ENCODE results near the gene PRC1. TPM values are rescaled to one million over a fixed set of nuclear protein-coding genes. Genes with fewer than 3 reads are reported as not detected.

Gene PRC1
- total and polyA plus RNA-seq, 2 of the 13 experiments (the other 11 are each of a cell fraction or from before 2014, with no cell fraction given), result 137 to 162 TPM

DNA sequence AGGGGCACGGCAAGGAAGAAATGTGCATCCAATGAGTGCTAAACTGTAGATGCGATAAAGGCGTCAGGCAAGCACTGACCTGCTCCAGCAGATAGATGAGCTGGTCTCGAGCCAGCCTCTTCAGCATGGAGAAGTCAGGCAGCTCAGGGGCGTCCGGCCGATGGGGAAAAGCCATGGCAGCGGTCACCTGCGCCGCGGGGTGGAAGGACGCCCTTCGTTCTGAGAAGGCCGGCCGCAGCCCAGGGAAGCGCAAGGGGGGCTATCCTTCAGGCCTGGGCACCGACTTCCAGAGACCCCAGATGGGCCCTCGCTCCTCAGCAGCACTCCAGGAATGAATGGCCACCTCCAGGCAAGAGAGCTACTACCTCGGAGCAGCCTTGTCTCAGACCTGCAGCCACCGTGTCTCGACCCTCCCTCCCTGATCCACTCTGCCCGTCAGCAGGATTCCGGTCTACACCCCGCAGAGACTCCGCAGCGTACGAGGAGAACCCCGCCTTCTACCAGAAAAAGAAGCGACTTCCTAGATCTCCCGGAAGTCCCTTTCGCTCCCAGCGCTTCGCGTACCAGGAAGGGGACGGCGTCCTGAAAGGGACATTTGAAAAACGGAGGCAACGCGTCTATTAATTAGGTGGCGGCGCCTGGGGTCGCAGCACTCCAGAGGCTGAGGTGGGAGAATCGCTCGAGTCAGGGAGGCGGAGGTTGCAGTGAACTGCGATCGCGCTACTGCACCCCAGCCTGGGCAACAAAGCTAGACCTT, 27.9 kb upstream of the PRC1 start, which contains the start of gene VPS33B (continued):
- TF ChIP-seq CCAR2 (optimal IDR thresholded peaks at IDR 0.05; ENCODE audit: low read depth, low read length), result no peak
- peak; percentile 97 for TF ChIP-seq KMT2B (CRISPR knock-in tag; IDR thresholded peaks at IDR 0.05)
- TF ChIP-seq ZFP41 (CRISPR knock-in tag; IDR thresholded peaks at IDR 0.05; ENCODE audit: borderline replicate concordance), result no peak
- TF ChIP-seq PHF8 (CRISPR knock-in tag; IDR thresholded peaks at IDR 0.05), result peak; percentile 80
- no peak for TF ChIP-seq CREB1 (IDR thresholded peaks at IDR 0.05)
- peak; percentile 83 for TF ChIP-seq CREB1 (CRISPR knock-in tag; IDR thresholded peaks at IDR 0.05)
- no peak for TF ChIP-seq HOXA5 (CRISPR knock-in tag; IDR thresholded peaks at IDR 0.05)
- 0 out of 2 replicates have a peak, but pooled peaks have one; percentile 54 for TF ChIP-seq ZNF546 (CRISPR knock-in tag; conservative IDR thresholded peaks at IDR 0.05)
- TF ChIP-seq, protein P1, sequence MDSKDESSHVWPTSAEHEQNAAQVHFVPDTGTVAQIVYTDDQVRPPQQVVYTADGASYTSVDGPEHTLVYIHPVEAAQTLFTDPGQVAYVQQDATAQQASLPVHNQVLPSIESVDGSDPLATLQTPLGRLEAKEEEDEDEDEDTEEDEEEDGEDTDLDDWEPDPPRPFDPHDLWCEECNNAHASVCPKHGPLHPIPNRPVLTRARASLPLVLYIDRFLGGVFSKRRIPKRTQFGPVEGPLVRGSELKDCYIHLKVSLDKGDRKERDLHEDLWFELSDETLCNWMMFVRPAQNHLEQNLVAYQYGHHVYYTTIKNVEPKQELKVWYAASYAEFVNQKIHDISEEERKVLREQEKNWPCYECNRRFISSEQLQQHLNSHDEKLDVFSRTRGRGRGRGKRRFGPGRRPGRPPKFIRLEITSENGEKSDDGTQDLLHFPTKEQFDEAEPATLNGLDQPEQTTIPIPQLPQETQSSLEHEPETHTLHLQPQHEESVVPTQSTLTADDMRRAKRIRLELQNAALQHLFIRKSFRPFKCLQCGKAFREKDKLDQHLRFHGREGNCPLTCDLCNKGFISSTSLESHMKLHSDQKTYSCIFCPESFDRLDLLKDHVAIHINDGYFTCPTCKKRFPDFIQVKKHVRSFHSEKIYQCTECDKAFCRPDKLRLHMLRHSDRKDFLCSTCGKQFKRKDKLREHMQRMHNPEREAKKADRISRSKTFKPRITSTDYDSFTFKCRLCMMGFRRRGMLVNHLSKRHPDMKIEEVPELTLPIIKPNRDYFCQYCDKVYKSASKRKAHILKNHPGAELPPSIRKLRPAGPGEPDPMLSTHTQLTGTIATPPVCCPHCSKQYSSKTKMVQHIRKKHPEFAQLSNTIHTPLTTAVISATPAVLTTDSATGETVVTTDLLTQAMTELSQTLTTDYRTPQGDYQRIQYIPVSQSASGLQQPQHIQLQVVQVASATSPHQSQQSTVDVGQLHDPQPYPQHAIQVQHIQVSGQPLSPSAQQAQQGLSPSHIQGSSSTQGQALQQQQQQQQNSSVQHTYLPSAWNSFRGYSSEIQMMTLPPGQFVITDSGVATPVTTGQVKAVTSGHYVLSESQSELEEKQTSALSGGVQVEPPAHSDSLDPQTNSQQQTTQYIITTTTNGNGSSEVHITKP (CRISPR knock-in tag; IDR thresholded peaks at IDR 0.05; ENCODE audit: low read depth), result 0 out of 2 replicates have a peak, but pooled peaks have one; percentile 44
- peak; percentile 51; the same call in 1 of the 2 replicates for TF ChIP-seq SALL2 (CRISPR knock-in tag; IDR thresholded peaks at IDR 0.05)
- TF ChIP-seq, protein P2, sequence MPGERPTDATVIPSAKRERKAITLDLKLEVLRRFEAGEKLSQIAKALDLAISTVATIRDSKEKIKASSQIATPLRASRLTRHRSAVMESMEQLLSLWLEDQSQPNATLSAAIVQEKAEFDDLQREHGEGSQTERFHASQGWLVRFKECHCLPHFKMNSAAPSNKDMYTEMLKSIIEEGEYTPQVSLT (CRISPR knock-in tag; IDR thresholded peaks at IDR 0.05; ENCODE audit: borderline replicate concordance, low read depth), result no peak
- TF ChIP-seq, protein P3, sequence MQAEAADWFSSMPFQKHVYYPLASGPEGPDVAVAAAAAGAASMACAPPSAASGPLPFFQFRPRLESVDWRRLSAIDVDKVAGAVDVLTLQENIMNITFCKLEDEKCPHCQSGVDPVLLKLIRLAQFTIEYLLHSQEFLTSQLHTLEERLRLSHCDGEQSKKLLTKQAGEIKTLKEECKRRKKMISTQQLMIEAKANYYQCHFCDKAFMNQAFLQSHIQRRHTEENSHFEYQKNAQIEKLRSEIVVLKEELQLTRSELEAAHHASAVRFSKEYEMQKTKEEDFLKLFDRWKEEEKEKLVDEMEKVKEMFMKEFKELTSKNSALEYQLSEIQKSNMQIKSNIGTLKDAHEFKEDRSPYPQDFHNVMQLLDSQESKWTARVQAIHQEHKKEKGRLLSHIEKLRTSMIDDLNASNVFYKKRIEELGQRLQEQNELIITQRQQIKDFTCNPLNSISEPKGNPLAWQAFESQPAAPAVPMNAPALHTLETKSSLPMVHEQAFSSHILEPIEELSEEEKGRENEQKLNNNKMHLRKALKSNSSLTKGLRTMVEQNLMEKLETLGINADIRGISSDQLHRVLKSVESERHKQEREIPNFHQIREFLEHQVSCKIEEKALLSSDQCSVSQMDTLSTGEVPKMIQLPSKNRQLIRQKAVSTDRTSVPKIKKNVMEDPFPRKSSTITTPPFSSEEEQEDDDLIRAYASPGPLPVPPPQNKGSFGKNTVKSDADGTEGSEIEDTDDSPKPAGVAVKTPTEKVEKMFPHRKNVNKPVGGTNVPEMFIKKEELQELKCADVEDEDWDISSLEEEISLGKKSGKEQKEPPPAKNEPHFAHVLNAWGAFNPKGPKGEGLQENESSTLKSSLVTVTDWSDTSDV (CRISPR knock-in tag; IDR thresholded peaks at IDR 0.05), result 0 out of 2 replicates have a peak, but pooled peaks have one; percentile 38
- peak; percentile 32; the same call in 1 of the 2 replicates for TF ChIP-seq SP2 (CRISPR knock-in tag; IDR thresholded peaks at IDR 0.05)
- no peak for TF ChIP-seq TCF12 (IDR thresholded peaks at IDR 0.05)
- no peak for TF ChIP-seq TCF12 (CRISPR knock-in tag; IDR thresholded peaks at IDR 0.05)
- TF ChIP-seq ZNF75D (CRISPR knock-in tag; IDR thresholded peaks at IDR 0.05; ENCODE audit: borderline replicate concordance), result no peak
- TF ChIP-seq BORCS8-MEF2B (CRISPR knock-in tag; IDR thresholded peaks at IDR 0.05), result peak; percentile 43; the same call in 1 of the 2 replicates
- peak; percentile 73 for TF ChIP-seq POLR2AphosphoS5 (IDR thresholded peaks at IDR 0.05; ENCODE audit: low read depth, low read length)
- TF ChIP-seq MAZ (IDR thresholded peaks at IDR 0.05; ENCODE audit: borderline replicate concordance, low read depth, low read length), result no peak
- TF ChIP-seq MAZ (CRISPR knock-in tag; IDR thresholded peaks at IDR 0.05; ENCODE audit: low read depth), result peak; percentile 18; the same call in 1 of the 2 replicates
- TF ChIP-seq MED1 (CRISPR knock-in tag; IDR thresholded peaks at IDR 0.05), result peak; percentile 57
- TF ChIP-seq MTA1 (CRISPR knock-in tag; IDR thresholded peaks at IDR 0.05; ENCODE audit: borderline replicate concordance), result no peak
- no peak for TF ChIP-seq ZC3H4 (CRISPR knock-in tag; IDR thresholded peaks at IDR 0.05; ENCODE audit: borderline replicate concordance)
- TF ChIP-seq ZSCAN22 (CRISPR knock-in tag; IDR thresholded peaks at IDR 0.05), result no peak
- no peak for TF ChIP-seq MBNL3 (CRISPR knock-in tag; conservative IDR thresholded peaks at IDR 0.05)

Measured in HepG2 (cell line).